Ecto neural progenitor cell (in vitro differentiated cells): ENCODE data around the gene CCNJL.

Experiments
- DNase-seq: peaks from one replicate; pipeline ENCODE4 v3.0.0-alpha.2; 2018; ENCODE audit warnings: low spot score

CCNJL gene

GRCh38 chr5:160221082-160221481, 91.3 kb downstream of the CCNJL start:
- DNase-seq = no peak

DNA sequence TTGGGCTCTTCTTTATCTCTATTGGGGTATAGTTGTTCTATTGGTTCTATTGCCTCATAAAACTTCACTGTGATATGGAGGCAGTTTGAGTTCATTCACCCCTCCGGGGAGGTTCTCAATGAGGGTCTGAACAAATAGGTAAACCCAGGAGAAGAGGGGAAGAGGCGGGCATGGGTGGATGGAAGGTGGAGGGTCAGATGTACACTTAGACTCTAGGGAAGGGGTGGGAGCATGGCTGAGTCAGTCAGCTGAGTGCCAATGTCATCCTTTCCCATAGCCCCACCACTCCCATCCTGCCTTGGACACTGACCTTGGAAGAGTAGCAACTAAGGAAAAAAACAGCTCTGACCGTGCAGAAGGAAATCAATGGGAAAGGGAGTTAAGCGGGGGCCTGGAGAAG, 93.0 kb downstream of the CCNJL start:
- no peak for DNase-seq

GRCh38 chr5:160213537-160213936, 98.8 kb downstream of the CCNJL start:
- DNase-seq = no peak

- DNase-seq = no peak
Observed at GRCh38 chr5:160211352-160211751, 101.0 kb downstream of the CCNJL start.

GRCh38 chr5:160210606-160211005, 101.8 kb downstream of the CCNJL start:
- no peak for DNase-seq

GRCh38 chr5:160209917-160210316, 102.4 kb downstream of the CCNJL start:
- no peak for DNase-seq

GRCh38 chr5:160207061-160207460, 105.3 kb downstream of the CCNJL start:
- no peak for DNase-seq
